Central memory CD8-positive, alpha-beta T cell (primary cell): Measurements from ENCODE around the gene DCUN1D3.
"Not testable (repeated sequence)": the region's sequence is repeated elsewhere in the genome, so short reads cannot be mapped to it uniquely, and the experiment has no call there.

Experiments
- ATAC-seq: fragments of 150-1000 bp; cut with Tn5 transposase; replicated peaks from 2 replicates; pipeline ENCODE4 v1.10.0; 2022; ENCODE audit warnings: mild to moderate bottlenecking, moderate FRiP score, moderate number of reproducible peaks; ENCODE audit not compliant: poor library complexity, severe bottlenecking; ENCODE audit errors: extremely low read depth
- DNase-seq, 2 donors: peaks; one replicate each; pipeline ENCODE4 v3.0.0; 2021; ENCODE audit warnings: low spot score in 2 of 2
- H3K27ac Mint-ChIP-seq: one replicate; pipeline ENCODE4 v1.8.0; 2022; ENCODE audit warnings: low read depth, mild to moderate bottlenecking, moderate library complexity, mixed read lengths
- H3K27me3 Mint-ChIP-seq: one replicate; pipeline ENCODE4 v1.8.0; 2022; ENCODE audit warnings: mixed read lengths
- H3K36me3 Mint-ChIP-seq: one replicate; pipeline ENCODE4 v1.8.0; 2022; ENCODE audit warnings: mild to moderate bottlenecking, moderate library complexity, mixed read lengths; ENCODE audit not compliant: insufficient read depth
- H3K4me1 Mint-ChIP-seq: one replicate; pipeline ENCODE4 v1.8.0; 2022; ENCODE audit warnings: mixed read lengths
- H3K4me3 Mint-ChIP-seq: one replicate; pipeline ENCODE4 v1.8.0; 2022; ENCODE audit warnings: mild to moderate bottlenecking, moderate library complexity, mixed read lengths
- H3K9me3 Mint-ChIP-seq: one replicate; pipeline ENCODE4 v1.8.0; 2022; ENCODE audit warnings: mixed read lengths

Gene DCUN1D3

DNA sequence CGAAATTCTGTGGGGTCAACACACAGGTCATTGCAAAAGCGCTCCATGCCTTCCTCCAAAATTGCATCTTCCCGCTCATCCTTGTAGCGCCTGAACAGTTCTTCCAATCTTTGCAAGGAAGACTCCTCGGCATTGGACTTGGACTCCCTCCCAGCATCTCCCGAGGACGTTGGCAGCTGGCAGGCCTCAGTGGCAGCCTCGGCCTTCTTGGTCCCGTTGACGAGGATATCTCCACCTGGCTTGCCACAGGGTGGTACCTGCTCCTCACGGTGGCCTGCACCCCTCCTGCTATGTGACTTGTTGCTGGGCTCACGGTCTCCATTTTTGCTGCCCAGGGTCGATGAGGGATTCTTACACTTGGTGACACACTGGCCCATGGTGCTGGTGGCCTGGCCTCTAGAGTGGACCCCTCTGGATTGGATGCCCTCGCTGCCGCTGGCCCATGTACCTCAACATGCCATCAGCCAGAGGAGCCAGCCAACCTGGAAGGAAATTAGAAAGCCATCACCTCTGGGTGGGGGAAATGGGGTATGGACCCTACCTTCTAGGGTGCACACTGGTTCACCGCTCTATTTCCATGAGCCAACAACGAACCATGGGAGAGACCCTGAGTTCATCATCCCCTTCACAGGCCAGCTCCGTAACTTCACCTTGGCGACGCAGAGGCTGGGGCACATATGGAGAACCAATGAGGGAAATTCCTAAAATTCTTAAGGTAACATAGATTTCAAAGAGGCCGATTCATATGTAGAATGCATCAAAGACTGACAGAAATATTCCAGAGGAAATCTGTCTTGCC lies 37.8 kb downstream of the DCUN1D3 start:
- Mint-ChIP-seq H3K4me3 (no peak overlapping the region), H3K27me3 (no peaks in the 10 kb centered on the region), H3K36me3 (peaks cover 17% of the 10 kb centered on the region), H3K9me3 (no peaks in the 10 kb centered on the region), H3K4me1 (peaks cover 31% of the 10 kb centered on the region), H3K27ac (no peak overlapping the region)
- ATAC-seq (no peak), DNase-seq (no peak)

DNA sequence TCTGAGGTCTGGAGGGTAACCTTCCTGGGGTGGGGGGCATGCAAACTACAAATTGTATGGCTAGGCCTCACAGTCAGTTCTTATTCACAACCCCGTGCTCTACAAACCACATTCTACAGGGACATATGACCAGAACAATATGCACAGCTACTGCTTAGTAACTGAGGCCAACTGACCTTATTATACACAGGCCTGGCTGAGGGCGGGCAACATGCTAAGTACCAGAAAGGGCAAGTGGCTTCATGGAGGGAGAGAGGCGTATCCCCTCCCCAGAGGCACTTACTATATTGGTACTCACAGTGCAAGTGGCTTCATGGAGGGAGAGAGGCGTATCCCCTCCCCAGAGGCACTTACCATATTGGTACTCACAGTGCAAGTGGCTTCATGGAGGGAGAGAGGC lies 39.2 kb downstream of the DCUN1D3 start:
- not testable (repeated sequence) for ATAC-seq, H3K27ac Mint-ChIP-seq, H3K4me3 Mint-ChIP-seq, H3K9me3 Mint-ChIP-seq, DNase-seq, H3K27me3 Mint-ChIP-seq
- Mint-ChIP-seq H3K36me3 (peaks cover 14% of the 10 kb centered on the region), H3K4me1 (peaks cover 20% of the 10 kb centered on the region)

- Mint-ChIP-seq H3K4me1 (peaks cover 15% of the 10 kb centered on the region), H3K27me3 (no peaks in the 10 kb centered on the region), H3K36me3 (peaks cover 14% of the 10 kb centered on the region), H3K9me3 (no peaks in the 10 kb centered on the region), H3K27ac (no peak overlapping the region), H3K4me3 (no peak overlapping the region)
- ATAC-seq (no peak), DNase-seq (no peak)
These were observed 39.8 kb downstream of the DCUN1D3 start for GRCh38 chr16:20860361-20860760.

DNA sequence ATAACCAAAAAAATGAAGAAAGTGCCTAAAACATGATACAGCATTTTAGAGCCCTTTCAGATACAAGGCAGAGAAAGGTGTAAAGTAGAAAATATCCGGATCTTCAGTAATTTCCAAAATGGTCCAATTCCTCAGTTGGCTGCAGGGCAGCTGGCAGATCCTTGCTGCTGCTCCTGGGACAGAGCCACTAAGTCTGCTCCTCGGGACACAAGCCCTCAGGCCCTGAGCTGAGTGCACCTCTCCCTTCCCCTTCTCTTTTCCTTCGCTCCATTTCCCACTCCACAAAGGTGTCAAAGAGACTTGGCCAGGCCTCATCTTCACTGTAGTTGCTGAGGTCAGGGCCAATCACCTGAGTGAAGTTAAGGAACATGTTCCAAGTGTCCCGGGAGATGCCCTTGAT lies 40.5 kb downstream of the DCUN1D3 start:
- Mint-ChIP-seq H3K36me3 (peaks cover 14% of the 10 kb centered on the region), H3K4me1 (peaks cover 11% of the 10 kb centered on the region), H3K27ac (no peak overlapping the region), H3K27me3 (no peaks in the 10 kb centered on the region), H3K9me3 (no peaks in the 10 kb centered on the region), H3K4me3 (no peak overlapping the region)
- no peak for DNase-seq
- ATAC-seq, result no peak

- Mint-ChIP-seq H3K9me3 (no peaks in the 10 kb centered on the region), H3K27me3 (no peaks in the 10 kb centered on the region), H3K36me3 (peaks cover 14% of the 10 kb centered on the region), H3K4me3 (no peak overlapping the region), H3K27ac (no peak overlapping the region), H3K4me1 (peaks cover 6% of the 10 kb centered on the region)
- DNase-seq (no peak), ATAC-seq (no peak)
These were observed 40.9 kb downstream of the DCUN1D3 start for GRCh38 chr16:20859229-20859628.

- ATAC-seq (no peak), DNase-seq (no peak)
- Mint-ChIP-seq H3K36me3 (peaks cover 14% of the 10 kb centered on the region), H3K27me3 (no peaks in the 10 kb centered on the region), H3K4me1 (peaks cover 3% of the 10 kb centered on the region), H3K4me3 (no peak overlapping the region), H3K9me3 (no peaks in the 10 kb centered on the region), H3K27ac (no peak overlapping the region)
These were observed 42.9 kb downstream of the DCUN1D3 start for GRCh38 chr16:20857281-20857680.

DNA sequence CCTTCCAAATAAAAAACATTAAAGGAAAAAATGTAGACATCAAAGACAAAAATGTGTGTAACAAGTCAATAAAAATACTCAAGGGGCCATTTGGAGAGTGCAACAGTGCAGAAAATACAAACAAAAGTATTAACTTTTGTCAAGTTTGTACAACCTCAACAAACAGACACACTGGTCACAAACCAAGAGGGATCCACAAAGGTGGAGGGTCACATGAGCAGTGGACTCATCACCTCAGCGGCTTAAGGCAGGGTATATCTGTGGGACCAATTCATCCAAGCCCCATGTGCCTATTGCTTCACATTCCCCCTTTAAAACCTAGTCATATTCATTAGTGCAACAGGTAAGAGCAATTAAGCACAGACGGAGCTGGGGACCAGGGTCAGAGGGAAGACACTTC lies 45.2 kb downstream of the DCUN1D3 start:
- Mint-ChIP-seq H3K9me3 (no peaks in the 10 kb centered on the region), H3K36me3 (peaks cover 6% of the 10 kb centered on the region), H3K4me3 (no peak overlapping the region), H3K27me3 (no peaks in the 10 kb centered on the region), H3K4me1 (no peaks in the 10 kb centered on the region), H3K27ac (no peak overlapping the region)
- ATAC-seq, result no peak
- DNase-seq, result no peak

GRCh38 chr16:20853981-20854620 lies 46.1 kb downstream of the DCUN1D3 start:
- ATAC-seq, result no peak
- Mint-ChIP-seq H3K4me3 (no peak overlapping the region), H3K4me1 (no peaks in the 10 kb centered on the region), H3K27ac (no peak overlapping the region), H3K9me3 (no peaks in the 10 kb centered on the region), H3K36me3 (peaks cover 2% of the 10 kb centered on the region), H3K27me3 (no peaks in the 10 kb centered on the region)
- DNase-seq, result no peak

- Mint-ChIP-seq H3K9me3 (no peaks in the 10 kb centered on the region), H3K4me3 (no peak overlapping the region), H3K27me3 (no peaks in the 10 kb centered on the region)
These were observed 47.0 kb downstream of the DCUN1D3 start for GRCh38 chr16:20853143-20853542.

DNA sequence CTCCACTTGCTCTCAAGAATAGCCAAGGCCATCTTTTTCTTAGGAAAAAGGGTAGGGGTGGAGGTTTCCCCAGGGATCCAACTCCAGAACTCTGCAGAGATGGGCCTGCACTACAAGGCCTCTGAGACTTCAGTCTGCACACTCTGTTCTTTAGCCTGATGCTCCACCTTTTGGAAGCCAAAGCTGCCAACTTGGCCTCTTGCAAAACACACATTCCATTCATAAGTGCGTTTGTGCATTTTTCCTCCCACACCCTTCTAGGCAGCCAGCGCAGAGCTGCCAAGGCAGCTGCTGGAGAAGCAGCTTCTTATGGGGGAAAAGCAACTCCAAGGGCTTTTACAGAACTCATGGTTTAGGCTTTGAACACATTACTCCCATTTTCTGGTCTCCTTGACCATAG lies 48.6 kb downstream of the DCUN1D3 start:
- DNase-seq (no peak), ATAC-seq (no peak)
- Mint-ChIP-seq H3K36me3 (peaks cover 2% of the 10 kb centered on the region), H3K27me3 (no peaks in the 10 kb centered on the region), H3K4me3 (no peak overlapping the region), H3K4me1 (no peaks in the 10 kb centered on the region), H3K27ac (no peak overlapping the region), H3K9me3 (no peaks in the 10 kb centered on the region)

More at GRCh38 chr16:20853143-20853542, 47.0 kb downstream of the DCUN1D3 start:
- no peaks in the 10 kb centered on the region for H3K4me1 Mint-ChIP-seq
- DNase-seq (no peak), ATAC-seq (no peak)
- H3K36me3 Mint-ChIP-seq, result peaks cover 2% of the 10 kb centered on the region
- no peak overlapping the region for H3K27ac Mint-ChIP-seq

GRCh38 chr16:20850981-20851380 lies 49.2 kb downstream of the DCUN1D3 start:
- H3K27ac Mint-ChIP-seq, result no peak overlapping the region
- H3K4me1 Mint-ChIP-seq, result no peaks in the 10 kb centered on the region
- peaks cover under 1% of the 10 kb centered on the region for H3K36me3 Mint-ChIP-seq
- no peaks in the 10 kb centered on the region for H3K27me3 Mint-ChIP-seq
- no peak overlapping the region for H3K4me3 Mint-ChIP-seq
- no peaks in the 10 kb centered on the region for H3K9me3 Mint-ChIP-seq
- DNase-seq (no peak), ATAC-seq (no peak)

- DNase-seq (peak; percentile 47 to 61), ATAC-seq (no peak)
- Mint-ChIP-seq H3K4me3 (no peak overlapping the region), H3K9me3 (no peaks in the 10 kb centered on the region), H3K27ac (no peak overlapping the region), H3K36me3 (peaks cover 2% of the 10 kb centered on the region), H3K4me1 (peaks cover 10% of the 10 kb centered on the region), H3K27me3 (no peaks in the 10 kb centered on the region)
These were observed 50.4 kb downstream of the DCUN1D3 start for GRCh38 chr16:20849589-20850390.
